CD4-positive, CD25-positive, alpha-beta regulatory T cell (primary cell): ENCODE data around the gene PRKAG1. TPM values are rescaled to one million over a fixed set of nuclear protein-coding genes. Genes with fewer than 3 reads are reported as not detected.

Source experiments
- ATAC-seq, 2 donors: fragments of 150-1000 bp; cut with Tn5 transposase; one replicate each; pipeline ENCODE4 v1.10.0; 2021; ENCODE audit warnings: low read depth in 2 of 2, moderate number of reproducible peaks in 2 of 2, moderate library complexity in 1 of 2
- DNase-seq, 3 donors: peaks; one replicate each; pipeline versions ENCODE4 v3.0.0 to v3.0.0-alpha.2; 2012 to 2022; ENCODE audit warnings: mixed read lengths in 1 of 3
- H3K27ac ChIP-seq: one replicate; pipeline ENCODE4 v1.7.0; 2013; ENCODE audit warnings: mild to moderate bottlenecking, low read length; ENCODE audit not compliant: insufficient read depth, poor library complexity, severe bottlenecking
- H3K27me3 ChIP-seq: one replicate; pipeline ENCODE4 v1.7.0; 2013; ENCODE audit warnings: low read length; ENCODE audit not compliant: control insufficient read depth, insufficient read depth
- H3K36me3 ChIP-seq: one replicate; pipeline ENCODE4 v1.7.0; 2013; ENCODE audit warnings: mild to moderate bottlenecking, low read length, moderate library complexity; ENCODE audit not compliant: control insufficient read depth, insufficient read depth
- H3K4me1 ChIP-seq: 2 replicates; pipeline ENCODE4 v1.7.0; 2013; ENCODE audit warnings: mild to moderate bottlenecking, low read length; ENCODE audit not compliant: insufficient read depth, control insufficient read depth, poor library complexity, severe bottlenecking
- H3K4me3 ChIP-seq: one replicate; pipeline ENCODE4 v1.7.0; 2013; ENCODE audit warnings: low read depth, mild to moderate bottlenecking, low read length, moderate library complexity
- H3K9me3 ChIP-seq, 2 experiments: 1 replicate in 1 of 2; 2 replicates in 1 of 2; pipeline ENCODE4 v1.7.0; 2013; ENCODE audit warnings: low read length in 2 of 2, mild to moderate bottlenecking in 1 of 2, moderate library complexity in 1 of 2; ENCODE audit not compliant: control insufficient read depth in 2 of 2
- H3K27ac Mint-ChIP-seq, 3 donors: one replicate each; pipeline ENCODE4 v1.8.0; 2020 to 2022; ENCODE audit warnings: mild to moderate bottlenecking in 3 of 3, mixed read lengths in 3 of 3, moderate library complexity in 2 of 3
- H3K27me3 Mint-ChIP-seq: one replicate; pipeline ENCODE4 v1.8.0; 2022; ENCODE audit warnings: mild to moderate bottlenecking, mixed read lengths
- H3K36me3 Mint-ChIP-seq: one replicate; pipeline ENCODE4 v1.8.0; 2020; ENCODE audit warnings: mixed read lengths
- H3K4me1 Mint-ChIP-seq, 4 donors: one replicate each; pipeline ENCODE4 v1.8.0; 2020 to 2022; ENCODE audit warnings: mixed read lengths in 4 of 4, mild to moderate bottlenecking in 1 of 4
- H3K4me3 Mint-ChIP-seq, 4 donors: one replicate each; pipeline ENCODE4 v1.8.0; 2020 to 2022; ENCODE audit warnings: mild to moderate bottlenecking in 4 of 4, mixed read lengths in 4 of 4, moderate library complexity in 3 of 4
- H3K9me3 Mint-ChIP-seq, 7 donors: one replicate each; pipeline ENCODE4 v1.8.0; 2020 to 2022; ENCODE audit warnings: mixed read lengths in 7 of 7, mild to moderate bottlenecking in 3 of 7, moderate library complexity in 2 of 7
- polyA plus RNA-seq, 4 donors: library from polyadenylated mRNA; unstranded; fragments of 300-500 nt; fragmentation: Illumina TruSeq; gene quantifications; one replicate each; pipeline ENCODE4 v1.2.3, GENCODE V29; 2021
- total RNA-seq: library from RNA; stranded (reverse); gene quantifications from one replicate; pipeline ENCODE4 v1.2.3, GENCODE V29; 2022

The PRKAG1 gene
- total and polyA plus RNA-seq, 5 donors from 2014 or later: 51.3 to 83.8 (median 64.0) TPM

DNA sequence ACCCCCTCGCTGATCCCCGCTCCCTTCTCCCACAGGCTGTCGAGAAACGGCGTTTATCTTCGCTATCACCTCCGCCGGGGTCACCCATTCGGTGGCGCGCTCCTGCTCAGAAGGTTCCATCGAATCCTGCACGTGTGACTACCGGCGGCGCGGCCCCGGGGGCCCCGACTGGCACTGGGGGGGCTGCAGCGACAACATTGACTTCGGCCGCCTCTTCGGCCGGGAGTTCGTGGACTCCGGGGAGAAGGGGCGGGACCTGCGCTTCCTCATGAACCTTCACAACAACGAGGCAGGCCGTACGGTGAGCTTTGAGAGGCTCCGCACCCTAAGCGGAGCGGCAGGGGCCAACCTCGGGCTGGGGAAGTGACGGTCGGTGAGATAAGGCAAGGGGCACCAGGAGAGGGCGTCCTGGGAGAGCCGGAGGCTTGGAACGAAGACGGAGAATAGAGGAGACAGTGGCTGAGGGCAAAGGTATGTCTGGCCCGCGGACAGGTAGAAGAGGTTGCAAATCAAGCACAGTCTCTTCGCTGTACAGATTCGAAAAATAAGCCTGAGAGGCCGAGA, 38.1 kb downstream of the PRKAG1 start:
- Mint-ChIP-seq H3K4me3 (peak overlapping the region; percentile 18 to 92 (median 90)), H3K27ac (peak overlapping the region in 2 of 3 donors; percentile 91 to 92), H3K36me3 (no peaks in the 10 kb centered on the region), H3K9me3 (peaks cover 0 to 5% (median 0%) of the 10 kb centered on the region in 7 donors), H3K27me3 (peaks cover 78% of the 10 kb centered on the region), H3K4me1 (peaks cover 0 to 49% (median 18%) of the 10 kb centered on the region in 4 donors)
- no peaks in the 10 kb centered on the region for H3K9me3 ChIP-seq
- H3K27ac ChIP-seq: no peak overlapping the region
- H3K4me3 ChIP-seq: peak overlapping the region; percentile 68
- no peak for ATAC-seq
- H3K36me3 ChIP-seq: no peaks in the 10 kb centered on the region
- peaks cover 31% of the 10 kb centered on the region for H3K27me3 ChIP-seq
- H3K4me1 ChIP-seq: peaks cover 51% of the 10 kb centered on the region
- peak in 1 of 3 donors; percentile 44 for DNase-seq

DNA sequence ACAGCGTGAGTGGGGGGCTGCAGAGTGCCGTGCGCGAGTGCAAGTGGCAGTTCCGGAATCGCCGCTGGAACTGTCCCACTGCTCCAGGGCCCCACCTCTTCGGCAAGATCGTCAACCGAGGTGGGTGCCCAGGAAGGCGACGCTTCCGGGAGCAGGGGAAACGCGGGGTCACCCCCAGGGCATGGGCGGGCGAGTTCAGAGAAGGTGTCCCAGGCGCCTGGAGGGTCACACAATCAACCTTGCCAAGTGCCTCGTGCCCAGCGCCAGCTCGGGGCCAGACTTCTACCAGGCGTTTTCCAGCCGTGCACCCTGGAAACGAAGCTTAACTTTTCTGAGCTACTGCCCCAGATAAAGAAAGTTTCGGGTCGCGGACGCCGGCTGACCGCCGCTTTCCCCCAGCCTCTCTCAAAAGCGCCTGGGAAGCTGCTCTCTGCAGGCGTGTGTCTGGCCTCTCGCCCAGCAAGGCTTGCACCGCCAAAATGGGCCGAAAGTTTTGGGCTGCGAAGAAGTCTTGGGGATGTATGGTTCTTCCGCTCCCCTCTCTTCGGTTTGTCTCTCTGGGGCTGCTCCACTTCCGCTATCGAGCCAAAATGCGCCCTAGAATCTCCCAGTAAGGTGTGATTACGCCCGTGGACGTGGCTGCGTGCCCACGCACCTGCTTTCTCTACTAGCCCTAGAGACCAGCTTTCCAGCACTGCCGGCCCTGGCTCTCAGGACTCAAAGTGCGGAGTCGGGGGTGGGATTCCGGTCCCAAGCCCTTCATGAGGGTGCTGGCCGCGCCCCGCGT, 38.8 kb downstream of the PRKAG1 start:
- peaks cover 31% of the 10 kb centered on the region for H3K27me3 ChIP-seq
- Mint-ChIP-seq H3K36me3 (no peaks in the 10 kb centered on the region), H3K27ac (peak overlapping the region; percentile 43 to 89 (median 78)), H3K27me3 (peaks cover 80% of the 10 kb centered on the region), H3K4me1 (peaks cover 0 to 49% (median 18%) of the 10 kb centered on the region in 4 donors), H3K4me3 (peak overlapping the region; percentile 87 to 92 (median 90)), H3K9me3 (peaks cover 0 to 5% (median 0%) of the 10 kb centered on the region in 7 donors)
- H3K9me3 ChIP-seq: no peaks in the 10 kb centered on the region
- H3K4me3 ChIP-seq: peak overlapping the region; percentile 68
- no peak overlapping the region for H3K27ac ChIP-seq
- ATAC-seq (peak; percentile 22 to 28), DNase-seq (peak in 2 of 3 donors; percentile 46 to 67)
- peaks cover 51% of the 10 kb centered on the region for H3K4me1 ChIP-seq
- H3K36me3 ChIP-seq: no peaks in the 10 kb centered on the region

DNA sequence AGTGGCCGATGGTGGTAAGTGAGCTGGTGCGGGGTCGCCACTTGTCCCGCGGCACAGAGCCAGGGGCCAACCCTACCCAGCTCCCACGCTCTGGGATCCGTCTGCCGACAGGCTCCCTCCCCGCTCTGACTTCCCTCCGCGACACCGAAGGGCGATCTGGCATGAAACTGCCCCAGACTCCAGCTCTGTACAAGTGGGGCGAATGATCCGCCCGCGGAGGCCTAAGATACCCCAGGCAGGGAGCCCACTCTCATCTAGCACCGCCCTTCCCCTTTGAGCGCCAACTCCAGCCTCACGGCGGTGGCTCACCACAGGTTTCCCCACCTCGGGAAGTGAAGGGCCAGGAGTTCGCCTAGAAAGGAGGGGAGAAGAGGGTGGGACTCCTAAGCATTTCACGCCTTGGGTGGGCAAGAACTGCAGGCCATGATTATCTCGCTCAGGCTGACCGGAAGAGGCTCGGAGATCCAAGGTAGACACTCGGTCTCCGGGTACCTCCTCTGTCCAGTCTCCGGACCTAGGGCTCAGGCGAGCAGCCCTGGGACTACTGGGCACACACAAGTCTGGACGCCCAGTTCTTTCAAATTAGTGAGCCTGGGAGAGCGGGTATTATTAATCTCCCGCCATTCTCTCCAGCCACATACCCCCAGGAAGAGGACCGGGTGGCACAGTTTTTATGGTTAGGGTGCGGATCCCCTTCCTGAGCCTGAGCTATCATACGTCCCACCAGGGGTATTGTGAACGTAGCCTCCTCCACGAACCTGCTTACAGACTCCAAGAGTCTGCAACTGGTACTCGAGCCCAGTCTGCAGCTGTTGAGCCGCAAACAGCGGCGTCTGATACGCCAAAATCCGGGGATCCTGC, 39.6 kb downstream of the PRKAG1 start:
- H3K36me3 ChIP-seq: no peaks in the 10 kb centered on the region
- peaks cover 0 to 9% (median 0%) of the 10 kb centered on the region in 7 donors for H3K9me3 Mint-ChIP-seq
- peaks cover 28% of the 10 kb centered on the region for H3K27me3 ChIP-seq
- DNase-seq (no peak), ATAC-seq (no peak)
- no peak overlapping the region for H3K27ac ChIP-seq
- peak overlapping the region; percentile 87 to 92 (median 90) for H3K4me3 Mint-ChIP-seq
- peaks cover 54% of the 10 kb centered on the region for H3K4me1 ChIP-seq
- no peaks in the 10 kb centered on the region for H3K9me3 ChIP-seq
- peak overlapping the region; percentile 68 for H3K4me3 ChIP-seq
- H3K27ac Mint-ChIP-seq: peak overlapping the region in 1 of 3 donors; percentile 83
- peaks cover 0 to 49% (median 18%) of the 10 kb centered on the region in 4 donors for H3K4me1 Mint-ChIP-seq
- H3K27me3 Mint-ChIP-seq: peaks cover 80% of the 10 kb centered on the region
- no peaks in the 10 kb centered on the region for H3K36me3 Mint-ChIP-seq

DNA sequence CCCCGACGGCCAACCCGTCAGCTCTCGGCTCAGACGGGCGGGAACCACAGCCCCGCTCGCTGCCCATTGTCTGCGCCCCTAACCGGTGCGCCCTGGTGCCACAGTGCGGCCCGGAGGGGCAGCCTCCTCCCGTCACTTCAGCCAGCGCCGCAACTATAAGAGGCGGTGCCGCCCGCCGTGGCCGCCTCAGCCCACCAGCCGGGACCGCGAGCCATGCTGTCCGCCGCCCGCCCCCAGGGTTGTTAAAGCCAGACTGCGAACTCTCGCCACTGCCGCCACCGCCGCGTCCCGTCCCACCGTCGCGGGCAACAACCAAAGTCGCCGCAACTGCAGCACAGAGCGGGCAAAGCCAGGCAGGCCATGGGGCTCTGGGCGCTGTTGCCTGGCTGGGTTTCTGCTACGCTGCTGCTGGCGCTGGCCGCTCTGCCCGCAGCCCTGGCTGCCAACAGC, 40.3 kb downstream of the PRKAG1 start, which contains the start of gene WNT1:
TSS of gene WNT1 (plus strand) at position 32 of the 450 bp plus-strand sequence. CDS start at position 361, 329 bp downstream.
- Mint-ChIP-seq H3K9me3 (peaks cover 0 to 9% (median 0%) of the 10 kb centered on the region in 7 donors), H3K4me1 (peaks cover 0 to 49% (median 18%) of the 10 kb centered on the region in 4 donors), H3K36me3 (no peaks in the 10 kb centered on the region), H3K4me3 (peak within 1 kb of the TSS; percentile 87 to 92 (median 90)), H3K27me3 (peaks cover 77% of the 10 kb centered on the region), H3K27ac (peak within 1 kb of the TSS; percentile 57 to 83 (median 67))
- Histone ChIP-seq H3K4me3 (peak within 1 kb of the TSS; percentile 68), H3K4me1 (peaks cover 55% of the 10 kb centered on the region), H3K36me3 (no peaks in the 10 kb centered on the region), H3K27ac (no peak within 1 kb of the TSS), H3K27me3 (peaks cover 25% of the 10 kb centered on the region), H3K9me3 (no peaks in the 10 kb centered on the region)
- DNase-seq: no peak
- ATAC-seq: no peak

DNA sequence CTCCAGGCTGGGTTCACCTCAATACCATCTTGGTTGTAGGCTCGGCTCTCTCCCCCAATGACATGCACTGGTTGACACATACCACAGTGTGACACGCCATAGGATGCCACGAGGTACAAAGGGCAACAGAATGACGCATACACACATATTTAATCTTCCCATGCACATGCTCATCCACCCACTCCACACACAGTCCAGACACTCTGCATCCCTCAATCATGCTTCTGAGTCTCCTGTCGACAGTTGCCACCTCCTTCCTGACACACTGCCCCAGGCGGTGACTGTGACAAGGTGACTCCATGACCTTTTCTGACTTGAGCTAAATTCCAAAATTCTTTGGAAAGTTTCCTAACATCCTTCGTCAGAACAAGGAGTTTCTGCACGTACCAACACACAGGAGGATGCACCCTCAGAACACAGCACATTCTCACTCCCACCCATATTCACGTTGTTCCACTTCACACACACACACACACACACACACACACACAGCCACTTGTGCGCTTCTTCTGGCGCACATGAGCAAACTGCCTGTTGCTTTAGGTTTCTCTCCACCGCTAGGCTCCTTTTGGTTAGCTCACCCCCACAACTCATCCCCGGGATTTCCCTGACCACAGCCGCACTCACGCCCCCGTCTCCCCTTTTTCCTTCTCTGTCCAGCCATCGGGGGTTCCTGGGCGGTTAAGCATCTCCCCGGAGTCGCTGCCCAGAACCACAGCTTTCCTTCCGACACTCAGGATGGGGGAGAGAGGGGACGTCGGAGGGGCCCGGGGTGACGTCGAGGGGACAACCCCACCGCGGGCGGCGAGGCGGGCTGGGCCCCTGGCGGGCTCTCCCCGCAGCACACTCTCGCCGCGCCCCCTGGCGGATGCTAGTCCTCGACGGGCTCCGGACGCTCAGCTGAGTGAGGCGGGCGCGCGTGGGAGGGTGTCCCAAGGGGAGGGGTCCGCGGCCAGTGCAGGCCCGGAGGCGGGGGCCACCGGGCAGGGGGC, 41.0 kb downstream of the PRKAG1 start:
- Histone ChIP-seq H3K9me3 (no peaks in the 10 kb centered on the region), H3K4me1 (peaks cover 55% of the 10 kb centered on the region), H3K27me3 (peaks cover 30% of the 10 kb centered on the region), H3K36me3 (no peaks in the 10 kb centered on the region), H3K4me3 (peak overlapping the region; percentile 28), H3K27ac (no peak overlapping the region)
- peaks cover 79% of the 10 kb centered on the region for H3K27me3 Mint-ChIP-seq
- ATAC-seq (peak; percentile 52 to 56), DNase-seq (peak; percentile 69 to 77 (median 73))
- no peaks in the 10 kb centered on the region for H3K36me3 Mint-ChIP-seq
- peaks cover 0 to 9% (median 0%) of the 10 kb centered on the region in 7 donors for H3K9me3 Mint-ChIP-seq
- peak overlapping the region; percentile 70 to 80 (median 78) for H3K4me3 Mint-ChIP-seq
- H3K27ac Mint-ChIP-seq: peak overlapping the region; percentile 57 to 83 (median 67)
- peaks cover 0 to 51% (median 18%) of the 10 kb centered on the region in 4 donors for H3K4me1 Mint-ChIP-seq

DNA sequence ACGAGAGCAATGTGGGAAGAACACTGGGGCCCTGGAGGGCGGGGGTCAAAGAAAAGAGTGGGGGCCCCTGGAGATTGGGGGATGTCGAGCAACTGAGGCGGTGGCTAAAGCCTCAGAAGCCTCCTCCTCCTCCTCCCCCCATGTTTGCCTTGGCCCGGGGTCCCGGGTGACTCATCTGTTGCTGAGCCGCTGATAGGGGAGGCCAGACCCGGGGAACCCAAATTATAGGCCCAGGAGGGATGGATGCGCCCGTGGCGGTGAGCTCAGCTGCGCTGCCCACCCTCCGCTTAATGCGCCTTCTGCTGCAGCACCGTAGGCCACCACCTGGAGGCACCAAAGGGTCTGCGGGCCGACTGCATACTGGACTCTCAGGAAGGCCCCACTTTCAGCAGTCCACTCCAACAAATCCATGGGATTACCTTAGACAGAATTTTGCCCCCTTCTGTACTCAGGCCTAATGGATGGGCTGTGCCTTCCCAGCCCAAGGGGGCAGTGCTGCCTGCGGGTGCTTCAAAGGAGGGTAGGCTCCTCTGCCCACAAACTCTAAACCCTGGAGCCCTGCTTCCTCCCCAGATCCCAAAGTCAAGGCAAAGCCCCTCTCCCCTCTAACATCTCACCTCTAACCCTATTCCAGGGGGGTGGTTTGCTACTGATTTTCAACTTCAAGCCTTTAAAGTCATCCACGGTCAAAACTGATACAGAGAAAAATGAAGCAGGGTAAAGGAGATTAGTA, 44.5 kb downstream of the PRKAG1 start:
- Histone ChIP-seq H3K4me3 (no peak overlapping the region), H3K4me1 (peaks cover 56% of the 10 kb centered on the region), H3K27me3 (peaks cover 33% of the 10 kb centered on the region), H3K9me3 (no peaks in the 10 kb centered on the region), H3K27ac (no peak overlapping the region), H3K36me3 (no peaks in the 10 kb centered on the region)
- Mint-ChIP-seq H3K9me3 (peaks cover 0 to 7% (median 0%) of the 10 kb centered on the region in 7 donors), H3K27me3 (peaks cover 83% of the 10 kb centered on the region), H3K36me3 (no peaks in the 10 kb centered on the region), H3K4me3 (peak overlapping the region in 1 of 4 donors; percentile 9), H3K4me1 (peaks cover 0 to 44% (median 19%) of the 10 kb centered on the region in 4 donors), H3K27ac (no peak overlapping the region)
- ATAC-seq (no peak), DNase-seq (peak in 1 of 3 donors; percentile 20)
